Calu3 (cell line): ENCODE measurements around the gene GCGR. TPM values are rescaled to one million over a fixed set of nuclear protein-coding genes. Genes with fewer than 3 reads are reported as not detected.

ENCODE experiments used
- BruUV-seq: library from RNA; stranded (reverse); fragments of 400-500 nt; replicated peaks from 2 replicates; lab custom pipeline; 2021; lab: Mats Ljungman, UMichigan
- CTCF ChIA-PET: fragments of 300-600 bp; sonication (Branson Sonifier 250); formaldehyde crosslinking; loops from one replicate; lab custom pipeline; 2022; ENCODE audit warnings: antibody characterized with exemption; lab: Charles Lee
- DNase-seq: peaks from one replicate; pipeline ENCODE4 v3.0.0; 2022
- H3K27ac Mint-ChIP-seq: one replicate; pipeline ENCODE4 v1.8.0; 2022; ENCODE audit warnings: mixed read lengths; ENCODE audit not compliant: unreplicated experiment
- H3K27me3 Mint-ChIP-seq: one replicate; pipeline ENCODE4 v1.8.0; 2022; ENCODE audit warnings: mixed read lengths; ENCODE audit not compliant: unreplicated experiment
- H3K36me3 Mint-ChIP-seq: one replicate; pipeline ENCODE4 v1.8.0; 2022; ENCODE audit warnings: mild to moderate bottlenecking, moderate library complexity, mixed read lengths; ENCODE audit not compliant: insufficient read depth, unreplicated experiment
- H3K4me1 Mint-ChIP-seq: one replicate; pipeline ENCODE4 v1.8.0; 2022; ENCODE audit warnings: mild to moderate bottlenecking, low read depth, mixed read lengths; ENCODE audit not compliant: unreplicated experiment
- H3K4me3 Mint-ChIP-seq: one replicate; pipeline ENCODE4 v1.8.0; 2022; ENCODE audit warnings: mild to moderate bottlenecking, low read depth, moderate library complexity, mixed read lengths; ENCODE audit not compliant: unreplicated experiment
- H3K9me3 Mint-ChIP-seq: one replicate; pipeline ENCODE4 v1.8.0; 2022; ENCODE audit warnings: low read depth, mixed read lengths; ENCODE audit not compliant: unreplicated experiment
- intact Hi-C: fragments of 100-400 bp; cut with micrococcal nuclease; formaldehyde crosslinking; loops from one replicate; pipeline ENCODE4 v1.10.0; 2022; ENCODE audit not compliant: unreplicated experiment
- total RNA-seq: library from RNA; stranded (reverse); gene quantifications from 2 replicates; pipeline ENCODE4 v1.2.3, GENCODE V29; 2022
- TF ChIP-seq, protein P1 (sequence below): fragments of 200-600 bp; IDR thresholded peaks from one replicate; pipeline ENCODE4 v1.8.0; 2022; ENCODE audit warnings: antibody characterized with exemption; ENCODE audit not compliant: unreplicated experiment

Gene GCGR
- total RNA-seq, 1 experiment from 2014 or later = 0.78 TPM

DNA sequence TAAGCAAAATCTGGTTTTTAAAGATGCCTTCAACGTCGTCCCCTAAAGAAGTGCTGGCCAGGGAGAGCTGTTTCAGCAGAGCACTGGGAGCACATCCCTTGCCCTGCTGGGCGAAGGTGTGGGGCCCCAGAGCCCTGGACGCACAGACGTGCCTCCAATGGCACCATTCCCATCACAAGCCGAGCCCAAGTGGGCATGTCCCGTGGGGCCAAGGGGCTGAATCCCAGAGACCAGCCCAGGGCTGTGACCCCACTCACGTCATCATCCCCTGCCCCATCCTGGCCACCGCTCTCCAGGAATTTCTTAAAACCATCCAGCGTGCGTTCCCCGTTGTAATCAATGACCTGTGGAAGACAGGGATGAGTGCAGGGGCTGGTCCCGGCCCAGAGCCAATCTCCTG lies 40.9 kb downstream of the GCGR start:
- H3K4me3 Mint-ChIP-seq = no peak overlapping the region
- H3K9me3 Mint-ChIP-seq = no peaks in the 10 kb centered on the region
- H3K36me3 Mint-ChIP-seq = peaks cover 76% of the 10 kb centered on the region
- CTCF ChIA-PET = no interaction called here
- no peak for DNase-seq
- no peaks in the 10 kb centered on the region for H3K4me1 Mint-ChIP-seq
- intact Hi-C loops = no loop called here
- no peak overlapping the region for H3K27ac Mint-ChIP-seq
- TF ChIP-seq, protein P1, sequence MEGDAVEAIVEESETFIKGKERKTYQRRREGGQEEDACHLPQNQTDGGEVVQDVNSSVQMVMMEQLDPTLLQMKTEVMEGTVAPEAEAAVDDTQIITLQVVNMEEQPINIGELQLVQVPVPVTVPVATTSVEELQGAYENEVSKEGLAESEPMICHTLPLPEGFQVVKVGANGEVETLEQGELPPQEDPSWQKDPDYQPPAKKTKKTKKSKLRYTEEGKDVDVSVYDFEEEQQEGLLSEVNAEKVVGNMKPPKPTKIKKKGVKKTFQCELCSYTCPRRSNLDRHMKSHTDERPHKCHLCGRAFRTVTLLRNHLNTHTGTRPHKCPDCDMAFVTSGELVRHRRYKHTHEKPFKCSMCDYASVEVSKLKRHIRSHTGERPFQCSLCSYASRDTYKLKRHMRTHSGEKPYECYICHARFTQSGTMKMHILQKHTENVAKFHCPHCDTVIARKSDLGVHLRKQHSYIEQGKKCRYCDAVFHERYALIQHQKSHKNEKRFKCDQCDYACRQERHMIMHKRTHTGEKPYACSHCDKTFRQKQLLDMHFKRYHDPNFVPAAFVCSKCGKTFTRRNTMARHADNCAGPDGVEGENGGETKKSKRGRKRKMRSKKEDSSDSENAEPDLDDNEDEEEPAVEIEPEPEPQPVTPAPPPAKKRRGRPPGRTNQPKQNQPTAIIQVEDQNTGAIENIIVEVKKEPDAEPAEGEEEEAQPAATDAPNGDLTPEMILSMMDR = no peak
- no TSS peak for BruUV-seq
- no peaks in the 10 kb centered on the region for H3K27me3 Mint-ChIP-seq

DNA sequence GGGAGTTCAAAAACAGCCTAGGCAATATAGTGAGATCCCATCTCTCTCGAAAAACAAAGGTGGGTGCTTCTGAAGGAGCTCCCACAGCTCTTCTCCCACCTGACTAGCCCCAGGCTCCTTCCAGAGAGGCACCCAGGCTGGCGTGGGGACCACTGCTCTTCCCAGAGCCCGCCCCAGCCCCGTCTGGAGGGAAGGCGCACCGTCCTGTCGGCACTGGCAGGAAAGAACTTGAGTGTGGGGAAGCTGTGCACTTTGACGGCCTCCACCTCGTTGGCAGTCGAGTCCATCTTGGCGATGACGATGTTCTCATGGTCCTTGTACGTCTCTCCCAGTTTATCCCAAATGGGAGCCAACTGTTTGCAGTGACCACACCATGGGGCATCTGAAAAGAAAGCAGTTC lies 41.4 kb downstream of the GCGR start:
- BruUV-seq = no TSS peak
- H3K36me3 Mint-ChIP-seq = peaks cover 76% of the 10 kb centered on the region
- H3K27ac Mint-ChIP-seq = no peak overlapping the region
- intact Hi-C loops = no loop called here
- no peak for DNase-seq
- TF ChIP-seq, protein P1 = no peak
- H3K4me1 Mint-ChIP-seq = no peaks in the 10 kb centered on the region
- no peak overlapping the region for H3K4me3 Mint-ChIP-seq
- no peaks in the 10 kb centered on the region for H3K9me3 Mint-ChIP-seq
- CTCF ChIA-PET = no interaction called here
- no peaks in the 10 kb centered on the region for H3K27me3 Mint-ChIP-seq

DNA sequence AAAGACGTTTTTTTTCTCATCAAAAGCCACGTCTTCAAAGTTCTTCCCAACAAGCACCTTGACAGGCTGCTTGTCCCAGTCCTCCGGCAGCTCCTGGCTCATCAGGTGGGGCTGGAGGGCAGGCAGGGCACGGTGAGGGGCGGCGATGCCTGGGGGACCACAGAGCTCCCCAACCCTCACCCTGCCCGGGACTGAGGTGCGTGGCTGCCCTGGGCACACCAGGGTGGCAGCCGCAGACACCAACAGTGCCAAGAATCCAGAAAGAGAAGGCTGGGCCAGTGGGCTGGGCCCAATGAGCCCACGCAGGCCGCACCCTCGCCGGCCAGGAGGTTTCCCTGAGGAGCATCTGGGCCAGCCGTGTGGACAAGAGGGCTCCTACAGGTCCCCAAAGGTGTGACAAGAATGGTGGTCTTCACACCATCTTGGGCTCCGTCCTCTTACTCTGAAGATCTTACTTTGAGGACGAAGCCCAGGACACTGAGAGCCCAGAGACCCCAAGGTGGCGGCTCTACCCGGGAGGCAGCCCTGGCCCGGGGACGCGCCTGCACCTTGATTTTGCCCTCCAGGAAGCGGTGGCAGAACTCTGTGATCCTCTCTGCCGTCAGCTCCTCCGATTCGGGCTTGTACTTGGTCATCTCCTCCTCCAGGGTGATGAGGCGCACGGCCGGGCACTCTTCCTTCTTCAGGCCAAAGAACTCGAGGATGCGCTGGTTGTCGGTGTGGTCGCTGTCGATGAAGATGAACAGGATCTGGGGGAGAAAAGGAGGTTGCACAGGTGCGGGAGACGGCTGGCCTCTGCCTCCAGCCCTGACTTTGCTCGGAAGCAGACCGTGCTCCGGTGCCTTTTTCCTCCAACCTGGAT lies 42.2 kb downstream of the GCGR start:
- no peak overlapping the region for H3K27ac Mint-ChIP-seq
- H3K9me3 Mint-ChIP-seq = no peaks in the 10 kb centered on the region
- TF ChIP-seq, protein P1 = no peak
- no peaks in the 10 kb centered on the region for H3K4me1 Mint-ChIP-seq
- intact Hi-C loops = no loop called here
- peaks cover 84% of the 10 kb centered on the region for H3K36me3 Mint-ChIP-seq
- BruUV-seq = no TSS peak
- no peak for DNase-seq
- CTCF ChIA-PET = no interaction called here
- H3K4me3 Mint-ChIP-seq = no peak overlapping the region
- H3K27me3 Mint-ChIP-seq = no peaks in the 10 kb centered on the region

DNA sequence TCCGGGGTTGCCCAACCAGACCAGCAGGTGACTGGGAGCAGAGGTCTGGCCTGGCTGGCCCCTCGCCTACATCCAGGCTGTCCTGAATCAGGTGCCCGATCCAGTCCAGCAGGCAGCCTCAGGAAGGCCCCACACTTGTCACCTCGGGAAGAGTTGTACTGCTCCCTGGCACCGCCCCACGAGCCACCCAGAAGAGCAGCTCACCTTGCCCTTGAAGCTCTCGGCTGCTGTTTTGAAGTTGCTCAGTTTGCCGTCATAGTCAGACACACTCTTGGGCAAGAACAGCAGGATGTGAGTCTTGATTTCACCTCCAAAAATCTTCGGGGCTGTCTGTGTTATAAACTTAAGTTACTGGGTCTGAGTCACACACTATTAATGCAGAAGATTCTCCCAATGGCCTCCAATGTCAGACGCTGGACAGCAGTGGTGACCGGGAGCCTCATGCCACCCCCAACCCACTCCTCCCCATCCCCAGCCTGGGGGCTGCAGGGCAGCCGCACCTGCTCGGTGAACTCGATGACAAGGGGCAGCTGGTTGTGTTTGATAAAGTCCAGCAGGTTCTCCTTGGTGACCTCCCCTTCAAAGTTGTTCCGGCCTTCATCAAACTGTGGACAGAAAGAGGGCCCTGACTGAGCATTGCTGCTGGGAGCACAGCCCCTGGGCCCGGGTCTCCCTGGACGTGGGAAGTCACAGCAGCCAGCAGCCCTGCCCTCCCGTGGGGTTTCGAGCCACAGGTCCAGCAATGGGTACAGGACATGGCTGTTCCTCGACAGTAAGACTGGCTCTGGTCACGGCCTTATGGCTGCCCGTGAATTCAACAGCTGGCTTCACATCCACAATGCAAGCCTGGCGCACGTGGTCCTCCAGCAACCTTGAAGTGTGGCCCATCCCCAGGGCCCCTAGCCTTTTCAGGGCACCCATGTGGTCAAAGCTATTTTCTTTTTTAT lies 43.1 kb downstream of the GCGR start:
- peaks cover 90% of the 10 kb centered on the region for H3K36me3 Mint-ChIP-seq
- no peak overlapping the region for H3K27ac Mint-ChIP-seq
- CTCF ChIA-PET = no interaction called here
- H3K9me3 Mint-ChIP-seq = no peaks in the 10 kb centered on the region
- no TSS peak for BruUV-seq
- H3K4me3 Mint-ChIP-seq = no peak overlapping the region
- DNase-seq = no peak
- no peaks in the 10 kb centered on the region for H3K27me3 Mint-ChIP-seq
- TF ChIP-seq, protein P1 = no peak
- intact Hi-C loops = no loop called here
- H3K4me1 Mint-ChIP-seq = no peaks in the 10 kb centered on the region
